GM19438 (cell line): Measurements from ENCODE around the gene BEAN1.

Experiments used
- ATAC-seq: cut with Tn5 transposase; IDR thresholded peaks from one replicate; pipeline ENCODE4 v1.9.1; 2021; ENCODE audit warnings: low read depth; ENCODE audit not compliant: unreplicated experiment

Gene BEAN1

GRCh38 chr16:66416939-66417700, 10.0 kb upstream of the BEAN1 start:
- ATAC-seq: no peak

GRCh38 chr16:66418165-66418962, 8.7 kb upstream of the BEAN1 start:
- no peak for ATAC-seq

GRCh38 chr16:66419527-66419926, 7.6 kb upstream of the BEAN1 start:
- no peak for ATAC-seq

- ATAC-seq: no peak
Observed at GRCh38 chr16:66420396-66420795, 6.7 kb upstream of the BEAN1 start.

- no peak for ATAC-seq
Observed at GRCh38 chr16:66421891-66422290, 5.2 kb upstream of the BEAN1 start.

- no peak for ATAC-seq
Observed at GRCh38 chr16:66422366-66422765, 4.7 kb upstream of the BEAN1 start.

GRCh38 chr16:66423177-66423576, 3.9 kb upstream of the BEAN1 start:
- ATAC-seq: no peak

- no peak for ATAC-seq
Observed at GRCh38 chr16:66425651-66426050, 1.4 kb upstream of the BEAN1 start.

- ATAC-seq: no peak
Observed at GRCh38 chr16:66426112-66427035, 721 bp upstream of the BEAN1 start.

GRCh38 chr16:66427871-66428681, 981 bp downstream of the BEAN1 start:
- no peak for ATAC-seq

GRCh38 chr16:66428682-66429251, 1.7 kb downstream of the BEAN1 start:
- ATAC-seq: no peak

GRCh38 chr16:66429290-66429962, 2.3 kb downstream of the BEAN1 start:
- ATAC-seq: no peak

GRCh38 chr16:66430214-66430613, 3.1 kb downstream of the BEAN1 start:
- no peak for ATAC-seq

GRCh38 chr16:66431760-66432159, 4.7 kb downstream of the BEAN1 start:
- no peak for ATAC-seq

GRCh38 chr16:66432429-66432828, 5.3 kb downstream of the BEAN1 start:
- ATAC-seq: no peak

- ATAC-seq: no peak
Observed at GRCh38 chr16:66434619-66435430, 7.7 kb downstream of the BEAN1 start.

GRCh38 chr16:66435896-66436295, 8.8 kb downstream of the BEAN1 start:
- no peak for ATAC-seq

GRCh38 chr16:66437391-66437945, 10.4 kb downstream of the BEAN1 start:
- ATAC-seq: no peak
